ENCODE results near the gene SMIM41.
A peak's percentile ranks its signal among the peaks of the same experiment; 100 is the strongest.
"Not testable (repeated sequence)": the region's sequence is repeated elsewhere in the genome, so short reads cannot be mapped to it uniquely, and the experiment has no call there.

The SMIM41 gene

GRCh38 chr12:52082988-52083637 lies 3.6 kb downstream of the SMIM41 start:
- H3K27ac ChIP-seq = no peak overlapping the region
- no peak for DNase-seq (ENCODE audit: low read depth, low spot score)

GRCh38 chr12:52083638-52083996 lies 4.1 kb downstream of the SMIM41 start:
- no peak for DNase-seq (ENCODE audit: low read depth, low spot score)
- no peak overlapping the region for H3K27ac ChIP-seq

- DNase-seq (ENCODE audit: low read depth, low spot score) = no peak
- no peak overlapping the region for H3K27ac ChIP-seq
These were observed 5.2 kb downstream of the SMIM41 start for GRCh38 chr12:52084491-52085231.

GRCh38 chr12:52085682-52086180 lies 6.2 kb downstream of the SMIM41 start:
- no peak overlapping the region for H3K27ac ChIP-seq
- DNase-seq (ENCODE audit: low read depth, low spot score) = no peak

- no peak for DNase-seq (ENCODE audit: low read depth, low spot score)
- no peak overlapping the region for H3K27ac ChIP-seq
These were observed 6.9 kb downstream of the SMIM41 start for GRCh38 chr12:52086366-52086765.

GRCh38 chr12:52086944-52087835 lies 7.7 kb downstream of the SMIM41 start:
- DNase-seq (ENCODE audit: low read depth, low spot score) = no peak
- no peak overlapping the region for H3K27ac ChIP-seq

GRCh38 chr12:52087961-52088820 lies 8.7 kb downstream of the SMIM41 start:
- DNase-seq (ENCODE audit: low read depth, low spot score) = no peak
- H3K27ac ChIP-seq = no peak overlapping the region

GRCh38 chr12:52089491-52089890 lies 10.0 kb downstream of the SMIM41 start:
- no peak overlapping the region for H3K27ac ChIP-seq
- no peak for DNase-seq (ENCODE audit: low read depth, low spot score)

GRCh38 chr12:52090291-52090690 lies 10.8 kb downstream of the SMIM41 start:
- H3K27ac ChIP-seq = no peak overlapping the region
- DNase-seq (ENCODE audit: low read depth, low spot score) = no peak

GRCh38 chr12:52091061-52091460 lies 11.6 kb downstream of the SMIM41 start:
- H3K27ac ChIP-seq = no peak overlapping the region
- DNase-seq (ENCODE audit: low read depth, low spot score) = no peak

GRCh38 chr12:52091869-52092268 lies 12.4 kb downstream of the SMIM41 start:
- H3K27ac ChIP-seq = no peak overlapping the region
- DNase-seq (ENCODE audit: low read depth, low spot score) = no peak

- no peak for DNase-seq (ENCODE audit: low read depth, low spot score)
These were observed 13.8 kb downstream of the SMIM41 start for GRCh38 chr12:52093346-52093745.

GRCh38 chr12:52096332-52097044 lies 17.0 kb downstream of the SMIM41 start:
- no peak overlapping the region for H3K27ac ChIP-seq
- no peak for DNase-seq (ENCODE audit: low read depth, low spot score)

More at GRCh38 chr12:52093346-52093745, 13.8 kb downstream of the SMIM41 start:
- H3K27ac ChIP-seq = no peak overlapping the region

GRCh38 chr12:52097045-52097666 lies 17.7 kb downstream of the SMIM41 start:
- H3K27ac ChIP-seq = no peak overlapping the region
- no peak for DNase-seq (ENCODE audit: low read depth, low spot score)

- DNase-seq (ENCODE audit: low read depth, low spot score); H3K27ac ChIP-seq: not testable (repeated sequence)
These were observed 25.1 kb downstream of the SMIM41 start for GRCh38 chr12:52104431-52105089.

GRCh38 chr12:52116222-52117125 lies 37.0 kb downstream of the SMIM41 start:
- peak overlapping the region; percentile 32 for H3K27ac ChIP-seq
- DNase-seq (ENCODE audit: low read depth, low spot score) = peak; percentile 67

- DNase-seq (ENCODE audit: low read depth, low spot score); H3K27ac ChIP-seq: not testable (repeated sequence)
These were observed 38.4 kb downstream of the SMIM41 start for GRCh38 chr12:52117806-52118475.
